RCC 7860 (cell line): Measurements from ENCODE around the gene HOXD3.

Source experiments
- DNase-seq: peaks from one replicate; pipeline ENCODE4 v3.0.0-alpha.2; 2015; ENCODE audit warnings: low spot score
- FAIRE-seq: peaks from 2 replicates; lab custom pipeline; 2012; peaks lifted over from hg19 to GRCh38; lab: Jason Lieb, UNC

The HOXD3 gene

DNA sequence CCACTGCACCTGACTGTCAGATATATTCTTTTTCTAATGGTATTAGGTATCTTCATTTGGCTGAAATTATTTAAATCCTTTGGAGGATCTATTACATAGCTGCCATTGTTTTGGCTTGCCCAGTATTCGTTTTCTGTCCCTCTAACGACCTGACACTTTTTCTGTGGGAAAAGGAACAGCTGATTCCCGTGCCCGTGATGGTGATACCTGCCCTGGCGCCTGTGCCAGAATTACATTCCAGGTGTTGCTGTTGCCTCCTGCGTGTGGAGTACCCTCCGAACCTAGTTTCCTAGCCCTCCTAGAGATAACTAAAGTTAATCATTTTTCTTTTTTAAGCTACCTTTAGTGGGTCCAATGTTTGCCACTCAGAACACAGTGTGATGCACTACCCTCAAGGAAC lies 45.4 kb downstream of the HOXD3 start:
- DNase-seq = no peak
- FAIRE-seq = no peak

- no peak for DNase-seq
- FAIRE-seq = no peak
Measured at GRCh38 chr2:176205126-176205525, 48.0 kb downstream of the HOXD3 start.

- FAIRE-seq (no peak), DNase-seq (no peak)
Measured at GRCh38 chr2:176206136-176206535, 49.0 kb downstream of the HOXD3 start.

GRCh38 chr2:176206682-176207081 lies 49.6 kb downstream of the HOXD3 start:
- DNase-seq (no peak), FAIRE-seq (no peak)

- DNase-seq (no peak), FAIRE-seq (no peak)
Measured at GRCh38 chr2:176211110-176211509, 54.0 kb downstream of the HOXD3 start.

DNA sequence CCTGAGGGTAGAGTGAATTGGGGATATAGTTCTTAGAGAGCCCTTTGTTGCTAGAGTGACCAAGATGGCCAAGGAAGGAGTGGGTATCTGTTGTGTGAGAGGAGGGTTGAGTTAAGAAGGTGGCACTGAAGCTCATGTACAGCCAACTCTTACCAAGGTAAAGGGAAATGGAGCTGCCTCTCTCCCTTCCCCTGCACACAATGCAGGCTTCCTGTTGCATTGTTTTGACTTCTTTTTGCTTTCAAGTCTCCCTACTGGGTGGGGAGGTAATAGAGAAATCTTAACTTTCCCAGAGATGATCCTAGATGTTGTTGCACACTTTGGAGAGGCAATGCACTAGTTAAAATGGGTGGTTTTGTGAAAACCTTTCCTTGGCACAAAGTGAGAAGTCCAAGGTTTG lies 55.2 kb downstream of the HOXD3 start:
- FAIRE-seq = no peak
- DNase-seq = no peak

- no peak for FAIRE-seq
- DNase-seq = no peak
Measured at GRCh38 chr2:176213406-176213805, 56.3 kb downstream of the HOXD3 start.
